Prostate gland (tissue), 2 donors: ENCODE measurements around the gene IFT22. TPM values are rescaled to one million over a fixed set of nuclear protein-coding genes. Genes with fewer than 3 reads are reported as not detected.
"Not testable (repeated sequence)": the region's sequence is repeated elsewhere in the genome, so short reads cannot be mapped to it uniquely, and the experiment has no call there.

ENCODE experiments used
- DNase-seq: peaks from one replicate; pipeline ENCODE4 v3.0.0-alpha.2; 2019; ENCODE audit warnings: low spot score
- H3K27ac ChIP-seq, 2 donors: fragments of 200-600 bp; sonication (generic); 2 replicates each; pipeline ENCODE4 v1.5.1; 2017 to 2019
- H3K27me3 ChIP-seq: fragments of 200-600 bp; sonication (generic); replicated peaks from 2 replicates; pipeline ENCODE4 v1.5.1; 2019; ENCODE audit not compliant: insufficient read depth
- H3K36me3 ChIP-seq, 2 donors: fragments of 200-600 bp; sonication (generic); 1 replicate in 1 of 2; 2 replicates in 1 of 2; pipeline versions ENCODE4 v1.5.1 to v1.8.1; 2017 to 2019
- H3K4me1 ChIP-seq: fragments of 200-600 bp; sonication (generic); replicated peaks from 2 replicates; pipeline ENCODE4 v1.5.1; 2019
- H3K4me3 ChIP-seq, 2 donors: fragments of 200-600 bp; sonication (generic); 2 replicates each; pipeline ENCODE4 v1.5.1; 2017 to 2019
- H3K9me3 ChIP-seq: fragments of 200-600 bp; sonication (generic); 2 replicates; pipeline ENCODE4 v1.5.1; 2017
- CTCF ChIP-seq, 4 experiments: fragments of 200-600 bp in 2 of 4; fragments of 450-650 bp in 2 of 4; sonication (generic) in 2 of 4; IDR thresholded peaks; 1 replicate in 3 of 4; 2 replicates in 1 of 4; pipeline ENCODE4 v1.5.1; 2016 to 2019; ENCODE audit warnings: antibody characterized with exemption in 4 of 4, mild to moderate bottlenecking in 2 of 4, moderate library complexity in 2 of 4
- POLR2A ChIP-seq: fragments of 450-650 bp; IDR thresholded peaks from one replicate; pipeline ENCODE4 v1.6.1; 2016; ENCODE audit warnings: antibody characterized with exemption, mild to moderate bottlenecking
- POLR2AphosphoS5 ChIP-seq: sonication (generic); formaldehyde crosslinking; IDR thresholded peaks from one replicate; pipeline ENCODE4 v1.6.1; 2017; ENCODE audit warnings: antibody characterized with exemption
- WGBS: methylation state at CpG from one replicate; pipeline ENCODE4 v1.1.5; 2018; 5-methylcytosine and 5-hydroxymethylcytosine counted together
- intact Hi-C: fragments of 100-400 bp; cut with DNase I; formaldehyde crosslinking; loops from one replicate; pipeline ENCODE4 v1.14.2; 2022
- total RNA-seq, 2 donors: library from RNA; depleted of rRNA; stranded (reverse); fragments of >200 nt; gene quantifications; one replicate each; pipeline ENCODE4 v1.1.0, GENCODE V29; 2016

Gene IFT22
- total RNA-seq, 2 donors from 2014 or later = 24.7 to 37.7 TPM

- intact Hi-C loops = no loop called here
- Histone ChIP-seq H3K4me1 (no peaks in the 10 kb centered on the region), H3K27me3 (no peaks in the 10 kb centered on the region), H3K9me3 (no peaks in the 10 kb centered on the region), H3K27ac (no peak overlapping the region), H3K36me3 (no peaks in the 10 kb centered on the region), H3K4me3 (no peak overlapping the region)
- WGBS = 78% methylated on average over 7 of the region's 7 CpGs
- DNase-seq = no peak
- TF ChIP-seq CTCF (IDR thresholded peaks at IDR 0.05) (no peak), POLR2AphosphoS5 (no peak), POLR2A (no peak)
Observed at GRCh38 chr7:101357433-101357832, 35.8 kb upstream of the IFT22 start.

DNA sequence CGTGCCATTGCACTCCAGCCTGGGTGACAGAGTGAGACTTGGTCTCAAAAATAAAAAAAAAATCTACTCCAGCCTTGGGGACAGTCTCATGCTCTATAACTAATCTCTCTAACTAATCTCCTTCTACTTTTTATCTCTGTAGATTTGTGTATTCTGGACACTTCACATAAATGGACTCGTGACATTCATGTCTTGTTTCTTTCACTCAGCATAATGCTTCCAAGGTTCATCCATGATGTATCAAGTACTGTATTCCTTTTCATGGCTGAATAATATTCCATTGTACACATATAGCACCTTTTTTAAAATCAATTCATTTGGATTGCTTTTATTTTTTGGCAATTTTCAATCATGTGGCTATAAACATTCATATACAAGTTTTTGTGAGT is 31.3 kb upstream of the IFT22 start:
- DNase-seq = no peak
- 81% methylated on average over 2 of the region's 2 CpGs for WGBS
- Histone ChIP-seq H3K4me3 (no peak overlapping the region), H3K9me3 (no peaks in the 10 kb centered on the region), H3K4me1 (no peaks in the 10 kb centered on the region), H3K27ac (peak overlapping the region; percentile 45 to 72), H3K27me3 (no peaks in the 10 kb centered on the region), H3K36me3 (no peaks in the 10 kb centered on the region)
- intact Hi-C loops = no loop called here
- TF ChIP-seq CTCF (IDR thresholded peaks at IDR 0.05) = no peak
- TF ChIP-seq POLR2AphosphoS5 = no peak
- TF ChIP-seq POLR2A = no peak

GRCh38 chr7:101349300-101349699 is 27.7 kb upstream of the IFT22 start:
- H3K36me3 ChIP-seq, H3K27me3 ChIP-seq, intact Hi-C loops, H3K27ac ChIP-seq, H3K4me3 ChIP-seq, DNase-seq, H3K9me3 ChIP-seq, H3K4me1 ChIP-seq: not testable (repeated sequence)
- WGBS = 76% methylated on average over 12 of the region's 12 CpGs

DNA sequence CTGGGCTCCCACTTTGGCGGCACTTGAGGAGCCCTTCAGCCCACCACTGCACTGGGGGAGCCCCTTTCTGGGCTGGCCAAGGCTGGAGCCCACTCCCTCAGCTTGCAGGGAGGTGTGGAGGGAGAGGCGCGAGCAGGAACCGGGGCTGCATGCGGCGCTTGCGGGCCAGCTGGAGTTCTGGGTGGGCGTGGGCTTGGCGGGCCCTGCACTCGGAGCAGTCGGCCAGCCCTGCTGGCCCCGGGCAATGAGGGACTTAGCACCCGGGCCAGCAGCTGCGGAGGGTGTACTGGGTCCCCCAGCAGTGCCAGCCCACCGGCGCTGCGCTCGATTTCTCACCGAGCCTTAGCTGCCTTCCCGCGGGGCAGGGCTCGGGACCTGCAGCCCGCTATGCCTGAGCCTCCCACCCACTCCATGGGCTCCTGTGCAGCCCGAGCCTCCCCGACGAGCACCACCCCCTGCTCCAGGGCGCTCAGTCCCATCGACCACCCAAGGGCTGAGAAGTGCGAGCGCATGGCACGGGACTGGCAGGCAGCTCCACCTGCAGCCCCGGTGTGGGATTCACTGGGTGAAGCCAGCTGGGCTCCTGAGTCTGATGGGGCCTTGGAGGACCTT is 26.9 kb upstream of the IFT22 start:
- H3K27ac ChIP-seq, DNase-seq, H3K36me3 ChIP-seq, H3K4me1 ChIP-seq, intact Hi-C loops, H3K4me3 ChIP-seq, H3K27me3 ChIP-seq, H3K9me3 ChIP-seq: not testable (repeated sequence)
- WGBS = 91% methylated on average over 31 of the region's 32 CpGs

DNA sequence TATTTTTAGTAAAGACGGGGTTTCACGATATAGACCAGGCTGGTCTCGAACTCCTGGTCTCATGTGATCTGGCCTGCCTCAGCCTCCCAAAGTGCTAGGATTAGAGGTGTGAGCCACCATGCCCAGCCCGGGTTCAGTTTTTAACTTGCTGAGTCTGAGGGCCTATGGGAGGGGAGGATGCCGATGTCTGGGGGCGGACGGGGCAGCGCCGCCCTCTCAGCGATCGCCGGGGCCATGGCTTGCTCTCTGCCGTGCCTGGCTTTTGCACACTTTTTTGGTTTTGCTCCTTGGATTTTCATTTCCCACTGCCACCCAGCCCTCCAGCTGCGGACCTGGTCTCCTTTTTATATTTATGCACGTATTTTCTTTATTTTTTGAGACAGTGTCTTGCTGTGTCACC is 25.9 kb upstream of the IFT22 start:
- intact Hi-C loops = no loop called here
- Histone ChIP-seq H3K36me3 (no peaks in the 10 kb centered on the region), H3K27me3 (no peaks in the 10 kb centered on the region), H3K27ac (no peak overlapping the region), H3K4me1 (no peaks in the 10 kb centered on the region), H3K4me3 (no peak overlapping the region), H3K9me3 (no peaks in the 10 kb centered on the region)
- DNase-seq = no peak
- 91% methylated on average over 15 of the region's 15 CpGs for WGBS
- TF ChIP-seq POLR2A (no peak), POLR2AphosphoS5 (no peak), CTCF (IDR thresholded peaks at IDR 0.05) (no peak)

DNA sequence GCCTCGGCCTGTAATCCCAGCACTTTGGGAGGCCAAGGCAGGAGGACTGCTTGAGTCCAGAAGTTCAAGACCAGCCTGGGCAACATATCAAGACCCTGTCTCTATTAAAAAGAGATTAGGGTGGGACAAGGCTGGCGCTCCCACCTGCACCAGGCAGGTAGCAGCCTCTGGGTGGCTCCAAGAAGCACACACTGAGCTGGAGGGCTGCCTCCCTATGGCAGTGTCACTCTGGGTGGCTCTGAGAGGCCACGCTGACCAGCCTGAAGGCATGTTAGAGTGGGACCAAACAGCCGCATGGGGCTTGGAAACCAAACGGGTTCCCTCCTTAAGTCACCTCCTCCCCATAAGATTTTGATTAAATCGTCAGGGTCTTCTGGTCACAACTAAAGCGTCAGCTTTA is 21.3 kb upstream of the IFT22 start:
- TF ChIP-seq CTCF (IDR thresholded peaks at IDR 0.05) (no peak), POLR2AphosphoS5 (no peak), POLR2A (no peak)
- no peak for DNase-seq
- 78% methylated on average over 7 of the region's 7 CpGs for WGBS
- intact Hi-C loops = no loop called here
- H3K4me3 ChIP-seq = no peak overlapping the region
- H3K4me1 ChIP-seq = no peaks in the 10 kb centered on the region
- H3K9me3 ChIP-seq = no peaks in the 10 kb centered on the region
- H3K36me3 ChIP-seq = no peaks in the 10 kb centered on the region
- H3K27me3 ChIP-seq = no peaks in the 10 kb centered on the region
- H3K27ac ChIP-seq = no peak overlapping the region
